ENCODE data around the gene NPIPB2. TPM values are rescaled to one million over a fixed set of nuclear protein-coding genes. Genes with fewer than 3 reads are reported as not detected.

The NPIPB2 gene
- total and polyA plus RNA-seq, 2 of the 13 experiments (the other 11 are each of a cell fraction or from before 2014, with no cell fraction given): 1.8 to 4.1 TPM

- TF ChIP-seq ZNF350 (CRISPR knock-in tag; IDR thresholded peaks at IDR 0.05; ENCODE audit: borderline replicate concordance, low read depth) (no peak), GATAD2A (CRISPR knock-in tag; IDR thresholded peaks at IDR 0.05) (no peak), NCOA5 (CRISPR knock-in tag; IDR thresholded peaks at IDR 0.05) (0 out of 2 replicates have a peak, but pooled peaks have one; percentile 61), KDM2A (CRISPR knock-in tag; IDR thresholded peaks at IDR 0.05; ENCODE audit: borderline replicate concordance, low read depth) (peak; percentile 79; the same call in 1 of the 2 replicates), HOXA5 (CRISPR knock-in tag; IDR thresholded peaks at IDR 0.05) (0 out of 2 replicates have a peak, but pooled peaks have one; percentile 43), ZGPAT (CRISPR knock-in tag; IDR thresholded peaks at IDR 0.05) (peak; percentile 6; the same call in 1 of the 2 replicates), THAP11 (CRISPR knock-in tag; IDR thresholded peaks at IDR 0.05) (peak; percentile 38; the same call in 1 of the 2 replicates), ZFP1 (CRISPR knock-in tag; IDR thresholded peaks at IDR 0.05) (0 out of 2 replicates have a peak, but pooled peaks have one; percentile 37), TFDP2 (CRISPR knock-in tag; IDR thresholded peaks at IDR 0.05) (peak; percentile 28; the same call in 1 of the 2 replicates), PRDM15 (CRISPR knock-in tag; IDR thresholded peaks at IDR 0.05) (peak; percentile 18), FOXJ3 (CRISPR knock-in tag; IDR thresholded peaks at IDR 0.05; ENCODE audit: borderline replicate concordance) (no peak), ARID2 (CRISPR knock-in tag; IDR thresholded peaks at IDR 0.05; ENCODE audit: borderline replicate concordance) (no peak), EP300 (IDR thresholded peaks at IDR 0.05; ENCODE audit: low read depth in 2 of 2, low read length in 2 of 2) (no peak), EP300 (CRISPR knock-in tag; IDR thresholded peaks at IDR 0.05; ENCODE audit: borderline replicate concordance) (0 out of 2 replicates have a peak, but pooled peaks have one; percentile 14), RORA (CRISPR knock-in tag; IDR thresholded peaks at IDR 0.05) (no peak), HHEX (CRISPR knock-in tag; IDR thresholded peaks at IDR 0.05) (0 out of 2 replicates have a peak, but pooled peaks have one; percentile 22), KDM6A (CRISPR knock-in tag; IDR thresholded peaks at IDR 0.05; ENCODE audit: low read depth) (no peak), STAT5B (CRISPR knock-in tag; IDR thresholded peaks at IDR 0.05) (no peak), BCL3 (CRISPR knock-in tag; IDR thresholded peaks at IDR 0.05) (no peak), HMG20B (CRISPR knock-in tag; conservative IDR thresholded peaks at IDR 0.05) (no peak), TEF (CRISPR knock-in tag; IDR thresholded peaks at IDR 0.05) (peak; percentile 10; the same call in 1 of the 2 replicates), HDAC6 (IDR thresholded peaks at IDR 0.05; ENCODE audit: low read depth, low read length) (no peak)
Observed at GRCh38 chr16:11914210-11915113, 27.4 kb downstream of the NPIPB2 start (continued).
